OCI-LY7 (cell line): ENCODE measurements around the gene CPNE5.

Experiments
- EZH2phosphoT487 ChIP-seq: fragments of 200-600 bp; sonication (generic); IDR thresholded peaks from 2 replicates; pipeline ENCODE4 v1.6.1; 2018; ENCODE audit warnings: low read depth, borderline replicate concordance, mild to moderate bottlenecking, mixed run types, antibody characterized with exemption, low read length, moderate library complexity, mixed read lengths
- TF ChIP-seq, protein P1 (sequence below): fragments of 200-600 bp; sonication (generic); conservative IDR thresholded peaks from 2 replicates; pipeline ENCODE4 v1.5.1; 2014; ENCODE audit warnings: mild to moderate bottlenecking, antibody characterized with exemption, low read length, moderate library complexity, mixed read lengths

DNA sequence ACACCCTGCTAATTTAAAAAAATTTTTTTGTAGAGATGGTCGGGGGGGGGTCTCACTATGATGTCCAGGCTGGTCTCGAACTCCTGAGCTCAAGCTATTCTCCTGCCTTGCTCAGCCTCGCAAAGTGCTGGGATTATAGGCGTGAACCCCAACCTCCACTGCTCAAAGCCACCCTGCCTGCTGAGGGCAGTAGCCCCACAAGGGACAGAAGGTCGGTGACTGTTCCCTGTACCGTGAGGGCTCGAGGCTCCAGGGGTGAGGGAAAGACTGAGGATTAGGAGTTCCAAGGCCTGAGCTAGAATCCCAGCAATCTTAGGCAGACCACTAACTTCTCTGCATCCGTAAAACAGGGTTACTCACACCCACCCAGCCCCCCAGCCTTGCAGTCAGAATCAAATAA lies 51.1 kb downstream of the CPNE5 start:
- TF ChIP-seq EZH2phosphoT487: no peak
- TF ChIP-seq, protein P1, sequence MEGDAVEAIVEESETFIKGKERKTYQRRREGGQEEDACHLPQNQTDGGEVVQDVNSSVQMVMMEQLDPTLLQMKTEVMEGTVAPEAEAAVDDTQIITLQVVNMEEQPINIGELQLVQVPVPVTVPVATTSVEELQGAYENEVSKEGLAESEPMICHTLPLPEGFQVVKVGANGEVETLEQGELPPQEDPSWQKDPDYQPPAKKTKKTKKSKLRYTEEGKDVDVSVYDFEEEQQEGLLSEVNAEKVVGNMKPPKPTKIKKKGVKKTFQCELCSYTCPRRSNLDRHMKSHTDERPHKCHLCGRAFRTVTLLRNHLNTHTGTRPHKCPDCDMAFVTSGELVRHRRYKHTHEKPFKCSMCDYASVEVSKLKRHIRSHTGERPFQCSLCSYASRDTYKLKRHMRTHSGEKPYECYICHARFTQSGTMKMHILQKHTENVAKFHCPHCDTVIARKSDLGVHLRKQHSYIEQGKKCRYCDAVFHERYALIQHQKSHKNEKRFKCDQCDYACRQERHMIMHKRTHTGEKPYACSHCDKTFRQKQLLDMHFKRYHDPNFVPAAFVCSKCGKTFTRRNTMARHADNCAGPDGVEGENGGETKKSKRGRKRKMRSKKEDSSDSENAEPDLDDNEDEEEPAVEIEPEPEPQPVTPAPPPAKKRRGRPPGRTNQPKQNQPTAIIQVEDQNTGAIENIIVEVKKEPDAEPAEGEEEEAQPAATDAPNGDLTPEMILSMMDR: no peak
